GM12872 (cell line): Measurements from ENCODE around the gene ISY1.

ENCODE experiments used
- CTCF ChIP-seq: IDR thresholded peaks from 3 replicates; pipeline ENCODE4 v1.5.1; 2011; ENCODE audit warnings: low read depth, mild to moderate bottlenecking, low read length, moderate library complexity; ENCODE audit not compliant: insufficient read depth

The ISY1 gene

GRCh38 chr3:129081503-129081902 lies 79.4 kb downstream of the ISY1 start:
- TF ChIP-seq CTCF: no peak

GRCh38 chr3:129078510-129078909 lies 82.4 kb downstream of the ISY1 start:
- TF ChIP-seq CTCF: no peak
